PFSK-1 (cell line): ENCODE data around the gene ZNF628.

Experiments used
- FOXP2 ChIP-seq: optimal IDR thresholded peaks from 2 replicates; pipeline ENCODE3; 2011; ENCODE audit warnings: borderline replicate concordance, control low read depth, inconsistent platforms; ENCODE audit not compliant: insufficient read depth; ENCODE audit errors: extremely low read length, extremely low read depth
- POLR2AphosphoS5 ChIP-seq: IDR thresholded peaks from 2 replicates; pipeline ENCODE4 v1.6.1; 2012; ENCODE audit warnings: low read depth, mild to moderate bottlenecking, control low read depth, low read length, moderate library complexity
- SIN3A ChIP-seq: IDR thresholded peaks from 2 replicates; pipeline ENCODE4 v1.6.1; 2012; ENCODE audit warnings: mild to moderate bottlenecking, low read length, moderate library complexity, borderline replicate concordance; ENCODE audit not compliant: insufficient read depth
- TAF1 ChIP-seq: IDR thresholded peaks from 2 replicates; pipeline ENCODE4 v1.6.1; 2012; ENCODE audit warnings: low read length, control low read depth, borderline replicate concordance; ENCODE audit not compliant: insufficient read depth
- TF ChIP-seq, protein P1 (sequence below), 2 experiments: IDR thresholded peaks; 2 replicates each; pipeline versions ENCODE4 v1.6.1 to v1.8.0; 2011 to 2012; ENCODE audit warnings: low read depth in 2 of 2, low read length in 2 of 2, control low read depth in 1 of 2, inconsistent platforms in 1 of 2, mild to moderate bottlenecking in 1 of 2, moderate library complexity in 1 of 2; ENCODE audit not compliant: insufficient read depth in 1 of 2

ZNF628 gene

DNA sequence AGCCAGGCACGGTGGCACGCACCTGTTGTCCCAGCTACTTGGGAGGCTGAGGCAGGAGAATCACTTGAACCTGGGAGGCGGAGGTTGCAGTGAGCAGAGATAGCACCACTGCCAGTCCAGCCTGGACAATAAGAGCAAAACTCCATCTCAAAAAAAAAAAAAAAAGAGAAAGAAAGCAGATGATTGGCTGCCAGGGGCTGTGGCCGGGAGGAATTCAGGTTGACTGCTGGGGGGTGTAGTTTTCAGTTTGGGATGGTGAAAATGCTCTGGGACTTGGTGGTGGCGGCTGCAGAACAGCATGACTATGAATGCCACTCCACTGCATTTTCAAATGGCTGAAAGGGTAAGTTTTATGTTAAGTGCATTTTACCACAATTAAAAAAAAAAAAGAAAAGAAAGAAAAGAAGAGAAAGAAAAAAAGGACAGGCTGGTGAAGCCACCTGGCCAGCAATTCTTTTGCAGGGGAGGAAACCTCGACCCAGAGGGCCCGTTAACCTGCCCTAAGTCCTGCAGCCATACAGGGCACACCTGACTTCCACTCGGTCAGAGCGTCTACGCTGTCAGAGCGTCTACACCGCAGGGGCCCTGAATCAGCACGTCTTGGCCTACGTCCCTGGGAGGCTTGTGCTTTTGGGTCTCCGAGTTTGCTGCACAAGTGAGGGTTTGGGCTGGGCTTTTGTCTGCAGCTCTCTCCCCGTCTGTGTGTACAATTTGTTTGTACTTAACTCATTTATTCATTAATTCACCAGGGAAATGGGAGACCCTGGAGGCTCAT lies 18.5 kb upstream of the ZNF628 start:
- no peak for TF ChIP-seq POLR2AphosphoS5
- TF ChIP-seq SIN3A, result no peak
- TF ChIP-seq, protein P1, sequence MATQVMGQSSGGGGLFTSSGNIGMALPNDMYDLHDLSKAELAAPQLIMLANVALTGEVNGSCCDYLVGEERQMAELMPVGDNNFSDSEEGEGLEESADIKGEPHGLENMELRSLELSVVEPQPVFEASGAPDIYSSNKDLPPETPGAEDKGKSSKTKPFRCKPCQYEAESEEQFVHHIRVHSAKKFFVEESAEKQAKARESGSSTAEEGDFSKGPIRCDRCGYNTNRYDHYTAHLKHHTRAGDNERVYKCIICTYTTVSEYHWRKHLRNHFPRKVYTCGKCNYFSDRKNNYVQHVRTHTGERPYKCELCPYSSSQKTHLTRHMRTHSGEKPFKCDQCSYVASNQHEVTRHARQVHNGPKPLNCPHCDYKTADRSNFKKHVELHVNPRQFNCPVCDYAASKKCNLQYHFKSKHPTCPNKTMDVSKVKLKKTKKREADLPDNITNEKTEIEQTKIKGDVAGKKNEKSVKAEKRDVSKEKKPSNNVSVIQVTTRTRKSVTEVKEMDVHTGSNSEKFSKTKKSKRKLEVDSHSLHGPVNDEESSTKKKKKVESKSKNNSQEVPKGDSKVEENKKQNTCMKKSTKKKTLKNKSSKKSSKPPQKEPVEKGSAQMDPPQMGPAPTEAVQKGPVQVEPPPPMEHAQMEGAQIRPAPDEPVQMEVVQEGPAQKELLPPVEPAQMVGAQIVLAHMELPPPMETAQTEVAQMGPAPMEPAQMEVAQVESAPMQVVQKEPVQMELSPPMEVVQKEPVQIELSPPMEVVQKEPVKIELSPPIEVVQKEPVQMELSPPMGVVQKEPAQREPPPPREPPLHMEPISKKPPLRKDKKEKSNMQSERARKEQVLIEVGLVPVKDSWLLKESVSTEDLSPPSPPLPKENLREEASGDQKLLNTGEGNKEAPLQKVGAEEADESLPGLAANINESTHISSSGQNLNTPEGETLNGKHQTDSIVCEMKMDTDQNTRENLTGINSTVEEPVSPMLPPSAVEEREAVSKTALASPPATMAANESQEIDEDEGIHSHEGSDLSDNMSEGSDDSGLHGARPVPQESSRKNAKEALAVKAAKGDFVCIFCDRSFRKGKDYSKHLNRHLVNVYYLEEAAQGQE (IDR thresholded peaks at IDR 0.05; ENCODE audit: insufficient read depth in 1 of 2, low read depth in 2 of 2, low read length in 2 of 2), result no peak
- no peak for TF ChIP-seq TAF1
- no peak for TF ChIP-seq FOXP2

DNA sequence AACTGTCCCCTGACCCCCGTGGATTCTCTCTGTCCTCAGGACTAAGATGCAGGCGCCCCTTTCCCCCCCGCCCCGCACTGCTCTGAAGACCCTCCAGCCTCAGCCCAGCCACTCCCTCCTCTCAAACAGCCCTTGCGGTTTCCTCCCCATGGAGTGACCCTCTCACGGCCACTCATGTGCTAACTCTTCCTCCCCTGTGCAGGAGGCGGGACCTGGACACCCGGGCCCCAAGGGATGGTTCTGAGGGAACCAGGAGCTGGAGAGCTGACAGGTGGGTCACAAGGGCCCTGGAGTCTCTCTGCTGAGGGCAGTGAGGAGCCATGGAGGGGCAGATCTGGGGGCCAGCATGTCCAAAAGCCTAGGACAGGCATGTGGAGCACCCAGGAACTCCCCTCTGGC lies 16.9 kb upstream of the ZNF628 start:
- TF ChIP-seq SIN3A (no peak), FOXP2 (no peak), POLR2AphosphoS5 (no peak), TAF1 (no peak)
- TF ChIP-seq, protein P1 (IDR thresholded peaks at IDR 0.05; ENCODE audit: insufficient read depth in 1 of 2, low read depth in 2 of 2, low read length in 2 of 2), result no peak

DNA sequence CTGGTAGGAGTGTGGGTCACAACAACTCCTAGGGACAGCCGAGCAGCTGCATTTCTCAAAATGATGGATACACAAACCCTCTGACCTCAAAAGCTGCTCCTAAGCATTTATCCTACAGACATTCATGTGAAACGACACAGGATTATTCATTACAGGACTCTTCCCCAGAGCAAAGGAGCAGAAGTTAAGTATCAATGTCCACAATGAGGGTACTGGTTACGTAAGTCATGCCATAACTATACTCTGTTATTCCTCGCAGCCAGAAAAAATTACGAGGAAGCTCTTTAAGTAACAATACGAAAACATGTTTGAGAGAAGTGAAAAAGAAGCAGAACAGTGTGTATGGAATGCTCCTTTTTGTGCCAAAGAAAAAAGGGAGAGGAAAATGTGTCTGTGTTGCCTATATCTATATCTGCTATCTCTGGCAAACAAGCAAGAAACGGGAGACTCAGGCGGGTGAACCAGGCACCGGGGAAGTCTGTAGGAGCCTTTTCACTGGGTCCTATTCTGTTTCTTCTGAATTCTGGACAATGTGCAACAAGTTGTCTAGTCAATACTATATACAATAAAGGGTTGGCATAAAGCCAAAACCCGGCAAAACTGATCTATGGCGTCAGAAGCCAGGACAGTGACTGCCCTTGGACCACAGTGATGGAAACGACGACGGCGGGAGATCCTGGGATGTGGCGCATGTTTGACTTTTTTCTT lies 16.3 kb upstream of the ZNF628 start:
- TF ChIP-seq FOXP2 (no peak), POLR2AphosphoS5 (no peak), SIN3A (no peak), TAF1 (no peak)
- TF ChIP-seq, protein P1 (IDR thresholded peaks at IDR 0.05; ENCODE audit: insufficient read depth in 1 of 2, low read depth in 2 of 2, low read length in 2 of 2), result no peak

DNA sequence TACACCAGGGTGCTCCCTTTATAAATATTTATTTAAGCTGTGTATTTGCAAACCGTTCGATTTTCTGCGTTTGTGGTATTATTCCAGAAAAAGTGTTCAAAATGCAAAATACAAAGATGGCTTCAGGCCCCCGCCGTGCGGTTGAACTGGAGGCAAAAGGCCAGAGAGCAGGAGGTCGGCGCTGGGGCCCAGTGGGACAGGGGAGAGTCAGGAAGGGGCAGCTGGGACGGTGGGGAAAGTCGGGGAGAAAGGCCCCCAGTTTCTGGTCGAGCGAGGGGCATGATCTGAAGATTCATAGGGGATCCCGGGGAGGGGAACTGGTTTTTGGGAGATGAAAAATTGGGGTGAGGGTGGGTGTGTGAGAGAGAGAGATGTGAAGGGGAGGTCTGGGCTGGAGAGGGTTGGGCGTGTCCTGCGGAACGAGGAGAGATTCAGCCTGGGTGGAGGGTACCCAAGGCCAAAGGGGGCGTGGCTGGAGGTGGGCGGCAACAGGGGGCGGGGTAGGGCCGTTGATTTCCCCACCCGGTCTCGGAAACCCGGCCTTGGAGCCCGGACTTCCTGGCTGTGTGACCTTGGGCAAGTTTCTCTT lies 15.7 kb upstream of the ZNF628 start:
- TF ChIP-seq, protein P1 (IDR thresholded peaks at IDR 0.05; ENCODE audit: insufficient read depth in 1 of 2, low read depth in 2 of 2, low read length in 2 of 2), result no peak
- TF ChIP-seq SIN3A, result peak; percentile 44; the same call in 1 of the 2 replicates
